SU-DHL-6 (cell line): ENCODE measurements around the gene XYLT1.

Experiments used
- CTCF ChIP-seq: fragments of 200-600 bp; sonication (generic); IDR thresholded peaks from one replicate; pipeline ENCODE4 v1.5.1; 2017; ENCODE audit warnings: antibody characterized with exemption, mild to moderate bottlenecking, low read length, moderate library complexity; ENCODE audit not compliant: insufficient read depth, poor library complexity, severe bottlenecking
- EZH2phosphoT487 ChIP-seq: fragments of 200-600 bp; sonication (generic), shearing (Covaris generic); conservative IDR thresholded peaks from 2 replicates; pipeline ENCODE4 v1.6.1; 2018; ENCODE audit warnings: mild to moderate bottlenecking, antibody characterized with exemption, low read length, moderate library complexity, mixed read lengths

- TF ChIP-seq CTCF (no peak), EZH2phosphoT487 (no peak)
Observed at GRCh38 chr16:17287166-17287800, 183.5 kb downstream of the XYLT1 start.
